Ovary (tissue), 9 donors: ENCODE data around the gene CCDC126. TPM values are rescaled to one million over a fixed set of nuclear protein-coding genes. Genes with fewer than 3 reads are reported as not detected.
"Not testable (repeated sequence)": the region's sequence is repeated elsewhere in the genome, so short reads cannot be mapped to it uniquely, and the experiment has no call there.

Source experiments
- DNase-seq, 5 donors: peaks; one replicate each; pipeline ENCODE4 v3.0.0-alpha.2; 2019 to 2020
- H3K27ac ChIP-seq, 2 donors: fragments of 200-600 bp; one replicate each; pipeline versions ENCODE4 v1.5.1 to v1.8.0; 2019 to 2022
- H3K27me3 ChIP-seq: fragments of 200-600 bp; one replicate; pipeline ENCODE4 v1.8.0; 2022
- H3K36me3 ChIP-seq: fragments of 200-600 bp; sonication (generic); one replicate; pipeline ENCODE4 v1.5.1; 2019
- H3K4me1 ChIP-seq: one replicate; pipeline ENCODE4 v1.8.1; 2013; ENCODE audit warnings: mild to moderate bottlenecking, moderate library complexity; ENCODE audit not compliant: insufficient read depth
- H3K4me3 ChIP-seq: fragments of 200-600 bp; sonication (generic); one replicate; pipeline ENCODE4 v1.5.1; 2017
- H3K9me3 ChIP-seq, 2 donors: fragments of 200-600 bp in 1 of 2; sonication (generic) in 1 of 2; one replicate each; pipeline versions ENCODE4 v1.5.1 to v1.8.1; 2013 to 2019; ENCODE audit warnings: mild to moderate bottlenecking in 1 of 2, moderate library complexity in 1 of 2
- CTCF ChIP-seq, 3 donors: fragments of 450-650 bp in 2 of 3; fragments of 200-600 bp in 1 of 3; IDR thresholded peaks; one replicate each; pipeline versions ENCODE4 v1.5.1 to v1.8.0; 2016 to 2022; ENCODE audit warnings: antibody characterized with exemption in 3 of 3, mild to moderate bottlenecking in 1 of 3
- EP300 ChIP-seq: sonication (generic); formaldehyde crosslinking; IDR thresholded peaks from one replicate; pipeline ENCODE4 v1.6.1; 2017; ENCODE audit warnings: antibody characterized with exemption
- POLR2A ChIP-seq: fragments of 450-650 bp; IDR thresholded peaks from one replicate; pipeline ENCODE4 v1.6.1; 2017; ENCODE audit warnings: antibody characterized with exemption, mild to moderate bottlenecking, moderate library complexity
- WGBS, 3 donors: extraction: QIAGEN DNeasy Blood & Tissue Kit in 1 of 3; methylation state at CpG; one replicate each; pipeline versions ENCODE4 v1.1.5 to v1.1.7; 2013 to 2017; 5-methylcytosine and 5-hydroxymethylcytosine counted together
- intact Hi-C, 4 donors: fragments of 100-400 bp; cut with DNase I; formaldehyde crosslinking; loops; one replicate each; pipeline versions ENCODE4 v1.11.0 to v1.15.1; 2022 to 2023
- polyA plus RNA-seq, 2 donors: library from polyadenylated mRNA; stranded (reverse); fragments of 200-250 nt in 1 of 2; fragments of 350-450 nt in 1 of 2; fragmentation: Illumina TruSeq in 1 of 2; extraction: RNeasy Lipid Tissue Mini Kit (QIAGEN cat#74804) in 1 of 2; gene quantifications; one replicate each; pipeline ENCODE4 v1.2.3, GENCODE V29; 2013 to 2014
- total RNA-seq, 7 donors: library from RNA; depleted of rRNA in 2 of 7; stranded (reverse); fragments of >200 nt in 2 of 7; fragmentation: NEBNext Ultra II Directional in 3 of 7; extraction: Animal tissue kit (Norgen Biotek cat#: 25700) in 3 of 7; gene quantifications; one replicate each; pipeline versions ENCODE4 v1.1.0 to v1.2.4, GENCODE V29; 2016 to 2023
- donor health status: DM: no; HTN: no; CAD: no; lungs with moderate emphysema.
- donor health status: DM: no; HTN: no; CAD: no.
- donor health status: Bipolar disorder and iron deficiency.
- donor health status: DM: yes; HTN: yes; CAD: no.
- donor health status: DM: no; HTN: no; CAD: no.
- donor health status: DM: yes; HTN: yes; CAD: no.

Gene CCDC126
- total and polyA plus RNA-seq, 9 donors, result 7.1 to 18.2 (median 11.4) TPM

- H3K9me3 ChIP-seq, result no peaks in the 10 kb centered on the region
- DNase-seq, result no peak
- WGBS, 3 donors, result 74 to 78% (median 78%) methylated on average over 3 of the region's 3 CpGs
- H3K4me1 ChIP-seq, result no peaks in the 10 kb centered on the region
- no peak overlapping the region for H3K4me3 ChIP-seq
- no peaks in the 10 kb centered on the region for H3K36me3 ChIP-seq
- TF ChIP-seq EP300 (no peak), POLR2A (no peak), CTCF (IDR thresholded peaks at IDR 0.05) (no peak)
- intact Hi-C loops, result no loop called here
- H3K27me3 ChIP-seq, result no peaks in the 10 kb centered on the region
- H3K27ac ChIP-seq, result no peak overlapping the region
Measured at GRCh38 chr7:23672033-23672432, 74.9 kb downstream of the CCDC126 start.

- no peaks in the 10 kb centered on the region for H3K27me3 ChIP-seq
- no peaks in the 10 kb centered on the region for H3K36me3 ChIP-seq
- 0 to 1% (median 0%) methylated on average over 47 to 53 of the region's 53 CpGs for WGBS, 3 donors
- no peaks in the 10 kb centered on the region for H3K9me3 ChIP-seq
- no peak for TF ChIP-seq EP300
- peak; percentile 59 to 81 (median 69) for TF ChIP-seq CTCF (IDR thresholded peaks at IDR 0.05)
- peak; percentile 45 for TF ChIP-seq POLR2A
- peak within 1 kb of the TSS; percentile 66 for H3K4me3 ChIP-seq
- DNase-seq, result peak; percentile 83 to 91 (median 88)
- H3K27ac ChIP-seq, result peak within 1 kb of the TSS; percentile 63 to 76
- intact Hi-C loops, result no loop called here
- peaks cover 3% of the 10 kb centered on the region for H3K4me1 ChIP-seq
Measured at GRCh38 chr7:23679898-23680413, 82.8 kb downstream of the CCDC126 start, which contains the start of gene FAM221A. Gene FAM221A, plus strand, starts transcription at chr7:23680199. Its CDS starts 20 bp downstream, at chr7:23680219.

GRCh38 chr7:23680414-23681405, 83.5 kb downstream of the CCDC126 start:
- no peaks in the 10 kb centered on the region for H3K27me3 ChIP-seq
- H3K27ac ChIP-seq, result peak overlapping the region; percentile 63 to 76
- WGBS, 3 donors, result 5 to 6% (median 5%) methylated on average over 40 to 42 of the region's 42 CpGs
- intact Hi-C loops, result no loop called here
- H3K4me1 ChIP-seq, result peaks cover 3% of the 10 kb centered on the region
- no peaks in the 10 kb centered on the region for H3K9me3 ChIP-seq
- H3K4me3 ChIP-seq, result peak overlapping the region; percentile 66
- peak; percentile 25 to 53 (median 47) for DNase-seq
- H3K36me3 ChIP-seq, result no peaks in the 10 kb centered on the region
- TF ChIP-seq CTCF (IDR thresholded peaks at IDR 0.05) (no peak), EP300 (no peak), POLR2A (no peak)

- DNase-seq, H3K27me3 ChIP-seq, H3K27ac ChIP-seq, H3K4me3 ChIP-seq, intact Hi-C loops, H3K4me1 ChIP-seq, H3K36me3 ChIP-seq, H3K9me3 ChIP-seq: not testable (repeated sequence)
- WGBS, 3 donors, result 78 to 84% (median 81%) methylated on average over 6 of the region's 6 CpGs
Measured at GRCh38 chr7:23684041-23684440, 86.9 kb downstream of the CCDC126 start.

GRCh38 chr7:23685731-23686130, 88.5 kb downstream of the CCDC126 start:
- Histone ChIP-seq H3K4me3 (no peak overlapping the region), H3K4me1 (peaks cover 2% of the 10 kb centered on the region), H3K9me3 (no peaks in the 10 kb centered on the region), H3K36me3 (no peaks in the 10 kb centered on the region), H3K27me3 (no peaks in the 10 kb centered on the region), H3K27ac (no peak overlapping the region)
- intact Hi-C loops, result no loop called here
- WGBS, 3 donors, result 19 to 27% (median 24%) methylated on average over 3 of the region's 3 CpGs
- no peak for DNase-seq
- TF ChIP-seq POLR2A, result no peak
- TF ChIP-seq CTCF (IDR thresholded peaks at IDR 0.05), result no peak
- TF ChIP-seq EP300, result no peak
